ENCODE measurements around the gene ARHGAP26. TPM values are rescaled to one million over a fixed set of nuclear protein-coding genes. Genes with fewer than 3 reads are reported as not detected.
A peak's percentile ranks its signal among the peaks of the same experiment; 100 is the strongest.

Gene ARHGAP26
- polyA plus RNA-seq, 3 donors, result 26.5 to 56.8 (median 28.7) TPM

- Histone ChIP-seq H2AFZ (ENCODE audit: insufficient read depth, low read depth, low read length, poor library complexity, severe bottlenecking) (no peak overlapping the region), H3K27me3 (ENCODE audit: control insufficient read depth in 2 of 2, insufficient read depth in 2 of 2, low read length in 2 of 2) (no peaks in the 10 kb centered on the region), H3K79me2 (ENCODE audit: insufficient read depth, low read length) (peaks cover 95% of the 10 kb centered on the region), H3K4me1 (ENCODE audit: control insufficient read depth in 1 of 2, insufficient read depth in 2 of 2, low read length in 2 of 2) (peaks cover 51 to 74% of the 10 kb centered on the region in 2 donors), H3K9me3 (replicated peaks in 1 of 2; ENCODE audit: control insufficient read depth in 1 of 2, insufficient read depth in 1 of 2, low read length in 2 of 2) (no peaks in the 10 kb centered on the region), H4K20me1 (ENCODE audit: insufficient read depth, low read length) (peaks cover 98% of the 10 kb centered on the region), H3K27ac (ENCODE audit: low read depth in 1 of 2, low read length in 2 of 2) (peak overlapping the region in 1 of 2 donors; percentile 9), H3K4me2 (replicated peaks; ENCODE audit: extremely low read depth, low read length, poor library complexity, severe bottlenecking) (no peak overlapping the region), H3K36me3 (replicated peaks in 1 of 2; ENCODE audit: control insufficient read depth in 1 of 2, insufficient read depth in 2 of 2, low read length in 2 of 2) (no peaks in the 10 kb centered on the region), H3K4me3 (replicated peaks in 1 of 3; ENCODE audit: low read depth in 2 of 3, low read length in 3 of 3) (no peak overlapping the region), H3K9ac (ENCODE audit: insufficient read depth, low read length, poor library complexity, severe bottlenecking) (no peak overlapping the region)
- peaks cover 0 to 2% (median 0%) of the 10 kb centered on the region in 7 donors for H3K9me3 Mint-ChIP-seq
- H3K27ac Mint-ChIP-seq, result peak overlapping the region in 4 of 7 donors; percentile 28 to 93 (median 78)
- H3K4me3 Mint-ChIP-seq, result no peak overlapping the region
- H3K4me1 Mint-ChIP-seq, result peaks cover 79% of the 10 kb centered on the region
- H3K27me3 Mint-ChIP-seq (ENCODE audit: low read depth in 3 of 3), result no peaks in the 10 kb centered on the region
- WGBS (ENCODE audit: insufficient coverage), result 85% methylated on average over 11 of the region's 13 CpGs
- intact Hi-C loops (cut with micrococcal nuclease), result loop anchor here in 1 of 2 donors (5.0 kb wide), 1 partner anchor 33 kb away; no protein-coding TSS in a partner anchor
- TF ChIP-seq, protein P1, sequence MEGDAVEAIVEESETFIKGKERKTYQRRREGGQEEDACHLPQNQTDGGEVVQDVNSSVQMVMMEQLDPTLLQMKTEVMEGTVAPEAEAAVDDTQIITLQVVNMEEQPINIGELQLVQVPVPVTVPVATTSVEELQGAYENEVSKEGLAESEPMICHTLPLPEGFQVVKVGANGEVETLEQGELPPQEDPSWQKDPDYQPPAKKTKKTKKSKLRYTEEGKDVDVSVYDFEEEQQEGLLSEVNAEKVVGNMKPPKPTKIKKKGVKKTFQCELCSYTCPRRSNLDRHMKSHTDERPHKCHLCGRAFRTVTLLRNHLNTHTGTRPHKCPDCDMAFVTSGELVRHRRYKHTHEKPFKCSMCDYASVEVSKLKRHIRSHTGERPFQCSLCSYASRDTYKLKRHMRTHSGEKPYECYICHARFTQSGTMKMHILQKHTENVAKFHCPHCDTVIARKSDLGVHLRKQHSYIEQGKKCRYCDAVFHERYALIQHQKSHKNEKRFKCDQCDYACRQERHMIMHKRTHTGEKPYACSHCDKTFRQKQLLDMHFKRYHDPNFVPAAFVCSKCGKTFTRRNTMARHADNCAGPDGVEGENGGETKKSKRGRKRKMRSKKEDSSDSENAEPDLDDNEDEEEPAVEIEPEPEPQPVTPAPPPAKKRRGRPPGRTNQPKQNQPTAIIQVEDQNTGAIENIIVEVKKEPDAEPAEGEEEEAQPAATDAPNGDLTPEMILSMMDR (IDR thresholded peaks at IDR 0.05), result no peak
- peaks cover 35 to 47% of the 10 kb centered on the region in 2 donors for H3K36me3 Mint-ChIP-seq
- peak in 1 of 3 donors; percentile 52 for DNase-seq
These were observed 55.4 kb downstream of the ARHGAP26 start for GRCh38 chr5:142825378-142826089.

DNA sequence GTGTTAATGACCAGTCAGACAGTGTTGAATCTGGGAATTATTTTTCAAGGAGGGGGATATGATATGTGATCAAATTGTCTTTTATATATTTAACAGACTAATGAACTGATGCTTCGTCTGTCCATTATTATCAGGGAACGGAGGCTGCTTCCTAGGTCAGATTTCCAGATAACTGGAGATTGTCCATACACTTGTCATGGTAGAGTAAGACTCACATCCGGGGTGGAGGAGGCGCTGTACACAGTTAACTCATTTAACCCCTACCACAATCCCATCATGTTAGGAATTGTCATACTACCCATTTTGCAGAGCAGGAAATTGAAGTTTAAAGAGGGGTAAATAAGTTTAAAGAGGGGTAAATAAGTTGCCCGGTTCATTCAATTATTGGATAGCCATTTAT is 55.9 kb downstream of the ARHGAP26 start:
- Mint-ChIP-seq H3K27me3 (ENCODE audit: low read depth in 3 of 3) (no peaks in the 10 kb centered on the region), H3K4me1 (peaks cover 80% of the 10 kb centered on the region), H3K9me3 (peaks cover 0 to 1% (median 0%) of the 10 kb centered on the region in 7 donors), H3K4me3 (no peak overlapping the region), H3K27ac (peak overlapping the region in 6 of 7 donors; percentile 88 to 94 (median 90)), H3K36me3 (peaks cover 32 to 44% of the 10 kb centered on the region in 2 donors)
- Histone ChIP-seq H3K4me3 (replicated peaks in 1 of 3; ENCODE audit: low read depth in 2 of 3, low read length in 3 of 3) (no peak overlapping the region), H2AFZ (ENCODE audit: insufficient read depth, low read depth, low read length, poor library complexity, severe bottlenecking) (no peak overlapping the region), H3K36me3 (replicated peaks in 1 of 2; ENCODE audit: control insufficient read depth in 1 of 2, insufficient read depth in 2 of 2, low read length in 2 of 2) (no peaks in the 10 kb centered on the region), H3K27ac (ENCODE audit: low read depth in 1 of 2, low read length in 2 of 2) (peak overlapping the region in 1 of 2 donors; percentile 81), H3K27me3 (ENCODE audit: control insufficient read depth in 2 of 2, insufficient read depth in 2 of 2, low read length in 2 of 2) (no peaks in the 10 kb centered on the region), H4K20me1 (ENCODE audit: insufficient read depth, low read length) (peaks cover 98% of the 10 kb centered on the region), H3K4me2 (replicated peaks; ENCODE audit: extremely low read depth, low read length, poor library complexity, severe bottlenecking) (no peak overlapping the region), H3K79me2 (ENCODE audit: insufficient read depth, low read length) (peaks cover 95% of the 10 kb centered on the region), H3K4me1 (ENCODE audit: control insufficient read depth in 1 of 2, insufficient read depth in 2 of 2, low read length in 2 of 2) (peaks cover 51 to 76% of the 10 kb centered on the region in 2 donors), H3K9ac (ENCODE audit: insufficient read depth, low read length, poor library complexity, severe bottlenecking) (no peak overlapping the region), H3K9me3 (replicated peaks in 1 of 2; ENCODE audit: control insufficient read depth in 1 of 2, insufficient read depth in 1 of 2, low read length in 2 of 2) (no peaks in the 10 kb centered on the region)
- DNase-seq, result no peak
- WGBS (ENCODE audit: insufficient coverage), result 84% methylated on average over 2 of the region's 5 CpGs
- TF ChIP-seq, protein P1 (IDR thresholded peaks at IDR 0.05), result no peak
- intact Hi-C loops (cut with micrococcal nuclease), result loop anchor here in 1 of 2 donors (5.0 kb wide), 1 partner anchor 34 kb away; no protein-coding TSS in a partner anchor
